ENCODE data around the gene SEPTIN2. TPM values are rescaled to one million over a fixed set of nuclear protein-coding genes. Genes with fewer than 3 reads are reported as not detected.

SEPTIN2 gene
- total RNA-seq, 3 donors from 2014 or later (not counting 1 experiment from before 2014, with no cell fraction given): 275 to 315 (median 275) TPM

DNA sequence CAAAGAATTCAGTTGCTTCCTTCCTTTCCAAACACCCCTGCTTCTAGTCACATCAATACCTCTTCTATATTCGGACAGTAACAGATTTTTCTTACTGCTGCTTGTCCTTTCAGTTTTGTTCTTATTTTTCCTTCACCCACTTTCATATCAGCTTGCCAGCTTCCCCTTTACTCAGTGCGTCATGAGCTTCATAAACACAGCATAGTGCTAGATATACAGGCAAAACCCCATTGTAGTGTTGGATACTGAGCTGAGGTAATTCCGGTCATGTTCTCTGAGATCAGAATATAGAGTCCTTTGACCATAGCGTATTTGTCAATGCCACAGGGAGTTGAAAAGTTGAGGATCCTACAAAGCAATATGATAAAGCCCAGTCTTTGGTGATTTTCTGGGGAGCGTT lies 42.7 kb downstream of the SEPTIN2 start:
- peak overlapping the region; percentile 2 for H3K4me3 Mint-ChIP-seq
- H3K36me3 Mint-ChIP-seq: no peaks in the 10 kb centered on the region
- no peak overlapping the region for H3K27ac Mint-ChIP-seq
- Histone ChIP-seq H3K36me3 (ENCODE audit: control insufficient read depth, insufficient read depth, low read length) (peaks cover 5% of the 10 kb centered on the region), H3K9me3 (ENCODE audit: control insufficient read depth, insufficient read depth, low read length) (no peaks in the 10 kb centered on the region), H3K4me1 (ENCODE audit: control insufficient read depth, insufficient read depth, low read length) (peaks cover 16% of the 10 kb centered on the region), H3K4me3 (ENCODE audit: low read length) (no peak overlapping the region), H3K27ac (ENCODE audit: low read length) (peak overlapping the region; percentile 49), H3K27me3 (ENCODE audit: control insufficient read depth, insufficient read depth, low read length) (no peaks in the 10 kb centered on the region)
- ATAC-seq (no peak), DNase-seq (no peak)
- intact Hi-C loops (cut with micrococcal nuclease): loop anchor here (5.0 to 10.0 kb wide), 4 partner anchors 86 to 526 kb away; partner anchors contain the start of gene PASK
- peaks cover 7 to 30% of the 10 kb centered on the region in 2 donors for H3K4me1 Mint-ChIP-seq
- H3K9me3 Mint-ChIP-seq: no peaks in the 10 kb centered on the region
- no peaks in the 10 kb centered on the region for H3K27me3 Mint-ChIP-seq (ENCODE audit: low read depth in 2 of 2)
- TF ChIP-seq, protein P1, sequence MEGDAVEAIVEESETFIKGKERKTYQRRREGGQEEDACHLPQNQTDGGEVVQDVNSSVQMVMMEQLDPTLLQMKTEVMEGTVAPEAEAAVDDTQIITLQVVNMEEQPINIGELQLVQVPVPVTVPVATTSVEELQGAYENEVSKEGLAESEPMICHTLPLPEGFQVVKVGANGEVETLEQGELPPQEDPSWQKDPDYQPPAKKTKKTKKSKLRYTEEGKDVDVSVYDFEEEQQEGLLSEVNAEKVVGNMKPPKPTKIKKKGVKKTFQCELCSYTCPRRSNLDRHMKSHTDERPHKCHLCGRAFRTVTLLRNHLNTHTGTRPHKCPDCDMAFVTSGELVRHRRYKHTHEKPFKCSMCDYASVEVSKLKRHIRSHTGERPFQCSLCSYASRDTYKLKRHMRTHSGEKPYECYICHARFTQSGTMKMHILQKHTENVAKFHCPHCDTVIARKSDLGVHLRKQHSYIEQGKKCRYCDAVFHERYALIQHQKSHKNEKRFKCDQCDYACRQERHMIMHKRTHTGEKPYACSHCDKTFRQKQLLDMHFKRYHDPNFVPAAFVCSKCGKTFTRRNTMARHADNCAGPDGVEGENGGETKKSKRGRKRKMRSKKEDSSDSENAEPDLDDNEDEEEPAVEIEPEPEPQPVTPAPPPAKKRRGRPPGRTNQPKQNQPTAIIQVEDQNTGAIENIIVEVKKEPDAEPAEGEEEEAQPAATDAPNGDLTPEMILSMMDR (IDR thresholded peaks at IDR 0.05): no peak
- 73% methylated on average over 5 of the region's 5 CpGs for whole genome bisulfite sequencing (ENCODE audit: insufficient coverage)

DNA sequence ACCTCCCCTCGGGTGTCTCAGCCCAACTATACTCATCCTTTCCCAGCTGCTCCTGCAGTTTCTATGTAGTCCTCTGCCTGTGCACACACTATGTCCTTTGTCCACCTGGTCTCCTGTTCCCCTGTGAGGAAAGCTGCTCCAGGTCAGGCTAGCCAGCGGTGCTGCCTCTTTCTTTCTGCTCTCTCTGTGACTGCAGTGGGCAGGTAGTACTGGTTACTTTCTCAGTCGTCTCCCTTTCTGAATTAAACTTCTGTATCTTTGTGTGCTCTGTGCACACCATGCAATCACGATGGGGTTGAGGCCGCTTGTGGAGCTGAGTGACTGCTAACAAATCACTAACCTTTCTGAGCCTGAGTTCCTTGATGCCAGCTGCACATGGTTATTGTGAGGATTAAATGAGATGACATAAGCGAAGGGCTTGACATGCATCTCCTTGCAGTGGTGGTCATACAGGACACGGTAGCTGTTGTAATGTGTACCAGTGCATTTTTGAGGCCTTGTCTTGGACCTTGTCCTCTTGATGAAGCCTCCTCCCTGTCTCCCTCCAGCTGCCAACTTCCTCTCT lies 43.8 kb downstream of the SEPTIN2 start:
- no peak overlapping the region for H3K4me3 ChIP-seq (ENCODE audit: low read length)
- 95% methylated on average over 7 of the region's 7 CpGs for WGBS (ENCODE audit: insufficient coverage)
- Mint-ChIP-seq H3K9me3 (no peaks in the 10 kb centered on the region), H3K27me3 (ENCODE audit: low read depth in 2 of 2) (no peaks in the 10 kb centered on the region), H3K4me3 (no peak overlapping the region), H3K4me1 (peaks cover 7 to 31% of the 10 kb centered on the region in 2 donors), H3K27ac (no peak overlapping the region), H3K36me3 (no peaks in the 10 kb centered on the region)
- no peak overlapping the region for H3K27ac ChIP-seq (ENCODE audit: low read length)
- DNase-seq: no peak
- H3K4me1 ChIP-seq (ENCODE audit: control insufficient read depth, insufficient read depth, low read length): peaks cover 16% of the 10 kb centered on the region
- H3K9me3 ChIP-seq (ENCODE audit: control insufficient read depth, insufficient read depth, low read length): no peaks in the 10 kb centered on the region
- TF ChIP-seq, protein P1 (IDR thresholded peaks at IDR 0.05): no peak
- no peaks in the 10 kb centered on the region for H3K27me3 ChIP-seq (ENCODE audit: control insufficient read depth, insufficient read depth, low read length)
- no peak for ATAC-seq
- H3K36me3 ChIP-seq (ENCODE audit: control insufficient read depth, insufficient read depth, low read length): peaks cover 2% of the 10 kb centered on the region
- intact Hi-C loops (cut with micrococcal nuclease): loop anchor here (5.0 to 10.0 kb wide), 4 partner anchors 87 to 525 kb away; partner anchors contain the start of gene PASK

DNA sequence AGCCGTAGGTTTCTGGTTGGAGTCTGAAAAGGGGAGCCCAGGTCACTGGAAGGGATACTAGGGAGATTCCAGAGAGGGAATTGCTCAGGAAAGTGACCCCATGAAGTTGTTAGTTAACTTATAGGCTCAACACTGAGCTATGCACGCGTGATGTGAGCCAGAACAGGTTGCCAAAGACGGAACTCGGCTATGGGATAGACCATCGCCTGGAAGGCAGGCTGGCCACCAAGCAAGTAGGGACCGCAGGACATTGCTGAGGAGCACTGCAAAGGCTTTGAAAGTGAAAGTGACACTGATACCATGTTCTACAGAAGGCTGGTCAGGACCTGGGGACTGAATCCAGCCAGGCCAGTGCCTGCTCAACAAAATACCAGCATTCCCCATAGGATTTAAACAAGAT lies 47.7 kb downstream of the SEPTIN2 start:
- no peak overlapping the region for H3K27ac ChIP-seq (ENCODE audit: low read length)

More for the DNA sequence above, 47.7 kb downstream of the SEPTIN2 start:
- Histone ChIP-seq H3K4me1 (ENCODE audit: control insufficient read depth, insufficient read depth, low read length) (no peaks in the 10 kb centered on the region), H3K36me3 (ENCODE audit: control insufficient read depth, insufficient read depth, low read length) (no peaks in the 10 kb centered on the region), H3K4me3 (ENCODE audit: low read length) (no peak overlapping the region), H3K9me3 (ENCODE audit: control insufficient read depth, insufficient read depth, low read length) (no peaks in the 10 kb centered on the region), H3K27me3 (ENCODE audit: control insufficient read depth, insufficient read depth, low read length) (no peaks in the 10 kb centered on the region)
- Mint-ChIP-seq H3K27ac (no peak overlapping the region), H3K4me3 (no peak overlapping the region), H3K9me3 (no peaks in the 10 kb centered on the region), H3K4me1 (peaks cover 0 to 20% of the 10 kb centered on the region in 2 donors), H3K36me3 (no peaks in the 10 kb centered on the region), H3K27me3 (ENCODE audit: low read depth in 2 of 2) (no peaks in the 10 kb centered on the region)
- WGBS (ENCODE audit: insufficient coverage): 95% methylated on average over 7 of the region's 7 CpGs
- intact Hi-C loops (cut with micrococcal nuclease): no loop called here
- ATAC-seq (no peak), DNase-seq (no peak)
- TF ChIP-seq, protein P1 (IDR thresholded peaks at IDR 0.05): no peak
